ENCODE results near the gene ANKS3.

DNA sequence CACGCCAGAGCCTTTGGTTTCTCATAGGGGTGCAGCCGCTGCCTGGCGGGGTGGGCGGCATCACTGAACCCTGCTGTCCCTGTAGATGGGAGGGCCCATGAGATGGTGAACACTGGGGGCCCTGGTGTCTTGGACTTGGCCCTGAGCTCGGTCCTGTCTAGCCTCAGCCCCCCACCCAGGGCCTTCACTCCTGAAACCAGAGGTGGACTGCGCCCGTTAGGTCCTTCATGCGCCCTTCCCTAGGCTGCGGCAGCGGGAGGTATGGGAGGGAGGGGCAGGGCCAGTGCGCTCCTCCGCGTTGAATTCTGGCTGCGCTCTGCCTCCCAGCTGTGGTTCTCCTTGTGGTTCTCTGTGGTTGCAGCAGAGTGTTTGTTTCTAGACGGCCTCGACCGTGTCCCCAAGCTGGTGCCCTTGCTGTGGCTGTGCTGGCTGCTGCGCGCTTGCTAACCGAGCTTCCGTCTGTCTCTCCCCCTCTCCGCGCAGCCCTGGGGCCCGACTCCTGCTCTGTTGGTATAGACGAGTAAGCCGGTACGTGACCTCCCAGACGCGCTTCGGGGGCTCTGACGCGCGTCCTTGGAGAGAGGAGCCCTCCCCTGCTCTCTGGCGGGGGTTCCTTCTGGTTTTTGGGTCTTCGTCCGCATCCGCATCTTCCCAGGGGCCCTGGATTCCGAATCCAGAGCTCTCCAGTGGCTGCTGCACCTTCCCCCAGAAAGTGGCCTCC, 48.1 kb downstream of the ANKS3 start:
- TF ChIP-seq, protein P1, sequence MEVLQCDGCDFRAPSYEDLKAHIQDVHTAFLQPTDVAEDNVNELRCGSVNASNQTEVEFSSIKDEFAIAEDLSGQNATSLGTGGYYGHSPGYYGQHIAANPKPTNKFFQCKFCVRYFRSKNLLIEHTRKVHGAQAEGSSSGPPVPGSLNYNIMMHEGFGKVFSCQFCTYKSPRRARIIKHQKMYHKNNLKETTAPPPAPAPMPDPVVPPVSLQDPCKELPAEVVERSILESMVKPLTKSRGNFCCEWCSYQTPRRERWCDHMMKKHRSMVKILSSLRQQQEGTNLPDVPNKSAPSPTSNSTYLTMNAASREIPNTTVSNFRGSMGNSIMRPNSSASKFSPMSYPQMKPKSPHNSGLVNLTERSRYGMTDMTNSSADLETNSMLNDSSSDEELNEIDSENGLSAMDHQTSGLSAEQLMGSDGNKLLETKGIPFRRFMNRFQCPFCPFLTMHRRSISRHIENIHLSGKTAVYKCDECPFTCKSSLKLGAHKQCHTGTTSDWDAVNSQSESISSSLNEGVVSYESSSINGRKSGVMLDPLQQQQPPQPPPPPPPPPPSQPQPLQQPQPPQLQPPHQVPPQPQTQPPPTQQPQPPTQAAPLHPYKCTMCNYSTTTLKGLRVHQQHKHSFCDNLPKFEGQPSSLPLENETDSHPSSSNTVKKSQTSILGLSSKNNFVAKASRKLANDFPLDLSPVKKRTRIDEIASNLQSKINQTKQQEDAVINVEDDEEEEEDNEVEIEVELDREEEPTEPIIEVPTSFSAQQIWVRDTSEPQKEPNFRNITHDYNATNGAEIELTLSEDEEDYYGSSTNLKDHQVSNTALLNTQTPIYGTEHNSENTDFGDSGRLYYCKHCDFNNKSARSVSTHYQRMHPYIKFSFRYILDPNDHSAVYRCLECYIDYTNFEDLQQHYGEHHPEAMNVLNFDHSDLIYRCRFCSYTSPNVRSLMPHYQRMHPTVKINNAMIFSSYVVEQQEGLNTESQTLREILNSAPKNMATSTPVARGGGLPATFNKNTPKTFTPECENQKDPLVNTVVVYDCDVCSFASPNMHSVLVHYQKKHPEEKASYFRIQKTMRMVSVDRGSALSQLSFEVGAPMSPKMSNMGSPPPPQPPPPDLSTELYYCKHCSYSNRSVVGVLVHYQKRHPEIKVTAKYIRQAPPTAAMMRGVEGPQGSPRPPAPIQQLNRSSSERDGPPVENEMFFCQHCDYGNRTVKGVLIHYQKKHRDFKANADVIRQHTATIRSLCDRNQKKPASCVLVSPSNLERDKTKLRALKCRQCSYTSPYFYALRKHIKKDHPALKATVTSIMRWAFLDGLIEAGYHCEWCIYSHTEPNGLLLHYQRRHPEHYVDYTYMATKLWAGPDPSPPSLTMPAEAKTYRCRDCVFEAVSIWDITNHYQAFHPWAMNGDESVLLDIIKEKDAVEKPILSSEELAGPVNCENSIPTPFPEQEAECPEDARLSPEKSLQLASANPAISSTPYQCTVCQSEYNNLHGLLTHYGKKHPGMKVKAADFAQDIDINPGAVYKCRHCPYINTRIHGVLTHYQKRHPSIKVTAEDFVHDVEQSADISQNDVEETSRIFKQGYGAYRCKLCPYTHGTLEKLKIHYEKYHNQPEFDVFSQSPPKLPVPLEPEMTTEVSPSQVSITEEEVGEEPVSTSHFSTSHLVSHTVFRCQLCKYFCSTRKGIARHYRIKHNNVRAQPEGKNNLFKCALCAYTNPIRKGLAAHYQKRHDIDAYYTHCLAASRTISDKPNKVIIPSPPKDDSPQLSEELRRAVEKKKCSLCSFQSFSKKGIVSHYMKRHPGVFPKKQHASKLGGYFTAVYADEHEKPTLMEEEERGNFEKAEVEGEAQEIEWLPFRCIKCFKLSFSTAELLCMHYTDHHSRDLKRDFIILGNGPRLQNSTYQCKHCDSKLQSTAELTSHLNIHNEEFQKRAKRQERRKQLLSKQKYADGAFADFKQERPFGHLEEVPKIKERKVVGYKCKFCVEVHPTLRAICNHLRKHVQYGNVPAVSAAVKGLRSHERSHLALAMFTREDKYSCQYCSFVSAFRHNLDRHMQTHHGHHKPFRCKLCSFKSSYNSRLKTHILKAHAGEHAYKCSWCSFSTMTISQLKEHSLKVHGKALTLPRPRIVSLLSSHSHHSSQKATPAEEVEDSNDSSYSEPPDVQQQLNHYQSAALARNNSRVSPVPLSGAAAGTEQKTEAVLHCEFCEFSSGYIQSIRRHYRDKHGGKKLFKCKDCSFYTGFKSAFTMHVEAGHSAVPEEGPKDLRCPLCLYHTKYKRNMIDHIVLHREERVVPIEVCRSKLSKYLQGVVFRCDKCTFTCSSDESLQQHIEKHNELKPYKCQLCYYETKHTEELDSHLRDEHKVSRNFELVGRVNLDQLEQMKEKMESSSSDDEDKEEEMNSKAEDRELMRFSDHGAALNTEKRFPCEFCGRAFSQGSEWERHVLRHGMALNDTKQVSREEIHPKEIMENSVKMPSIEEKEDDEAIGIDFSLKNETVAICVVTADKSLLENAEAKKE (CRISPR knock-in tag; IDR thresholded peaks at IDR 0.05), result no peak
- TF ChIP-seq, protein P2, sequence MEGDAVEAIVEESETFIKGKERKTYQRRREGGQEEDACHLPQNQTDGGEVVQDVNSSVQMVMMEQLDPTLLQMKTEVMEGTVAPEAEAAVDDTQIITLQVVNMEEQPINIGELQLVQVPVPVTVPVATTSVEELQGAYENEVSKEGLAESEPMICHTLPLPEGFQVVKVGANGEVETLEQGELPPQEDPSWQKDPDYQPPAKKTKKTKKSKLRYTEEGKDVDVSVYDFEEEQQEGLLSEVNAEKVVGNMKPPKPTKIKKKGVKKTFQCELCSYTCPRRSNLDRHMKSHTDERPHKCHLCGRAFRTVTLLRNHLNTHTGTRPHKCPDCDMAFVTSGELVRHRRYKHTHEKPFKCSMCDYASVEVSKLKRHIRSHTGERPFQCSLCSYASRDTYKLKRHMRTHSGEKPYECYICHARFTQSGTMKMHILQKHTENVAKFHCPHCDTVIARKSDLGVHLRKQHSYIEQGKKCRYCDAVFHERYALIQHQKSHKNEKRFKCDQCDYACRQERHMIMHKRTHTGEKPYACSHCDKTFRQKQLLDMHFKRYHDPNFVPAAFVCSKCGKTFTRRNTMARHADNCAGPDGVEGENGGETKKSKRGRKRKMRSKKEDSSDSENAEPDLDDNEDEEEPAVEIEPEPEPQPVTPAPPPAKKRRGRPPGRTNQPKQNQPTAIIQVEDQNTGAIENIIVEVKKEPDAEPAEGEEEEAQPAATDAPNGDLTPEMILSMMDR (conservative IDR thresholded peaks at IDR 0.05; ENCODE audit: low read depth in 2 of 2), result no peak
- TF ChIP-seq POLR2AphosphoS5 (IDR thresholded peaks at IDR 0.05; ENCODE audit: low read depth), result no peak
- TF ChIP-seq EZH2 (IDR thresholded peaks at IDR 0.05; ENCODE audit: low read depth, unreplicated experiment), result no peak
- no peak for TF ChIP-seq CREB1 (CRISPR knock-in tag; IDR thresholded peaks at IDR 0.05; ENCODE audit: low read depth)
- no peak for TF ChIP-seq JUNB (IDR thresholded peaks at IDR 0.05; ENCODE audit: unreplicated experiment)
- TF ChIP-seq, protein P3, sequence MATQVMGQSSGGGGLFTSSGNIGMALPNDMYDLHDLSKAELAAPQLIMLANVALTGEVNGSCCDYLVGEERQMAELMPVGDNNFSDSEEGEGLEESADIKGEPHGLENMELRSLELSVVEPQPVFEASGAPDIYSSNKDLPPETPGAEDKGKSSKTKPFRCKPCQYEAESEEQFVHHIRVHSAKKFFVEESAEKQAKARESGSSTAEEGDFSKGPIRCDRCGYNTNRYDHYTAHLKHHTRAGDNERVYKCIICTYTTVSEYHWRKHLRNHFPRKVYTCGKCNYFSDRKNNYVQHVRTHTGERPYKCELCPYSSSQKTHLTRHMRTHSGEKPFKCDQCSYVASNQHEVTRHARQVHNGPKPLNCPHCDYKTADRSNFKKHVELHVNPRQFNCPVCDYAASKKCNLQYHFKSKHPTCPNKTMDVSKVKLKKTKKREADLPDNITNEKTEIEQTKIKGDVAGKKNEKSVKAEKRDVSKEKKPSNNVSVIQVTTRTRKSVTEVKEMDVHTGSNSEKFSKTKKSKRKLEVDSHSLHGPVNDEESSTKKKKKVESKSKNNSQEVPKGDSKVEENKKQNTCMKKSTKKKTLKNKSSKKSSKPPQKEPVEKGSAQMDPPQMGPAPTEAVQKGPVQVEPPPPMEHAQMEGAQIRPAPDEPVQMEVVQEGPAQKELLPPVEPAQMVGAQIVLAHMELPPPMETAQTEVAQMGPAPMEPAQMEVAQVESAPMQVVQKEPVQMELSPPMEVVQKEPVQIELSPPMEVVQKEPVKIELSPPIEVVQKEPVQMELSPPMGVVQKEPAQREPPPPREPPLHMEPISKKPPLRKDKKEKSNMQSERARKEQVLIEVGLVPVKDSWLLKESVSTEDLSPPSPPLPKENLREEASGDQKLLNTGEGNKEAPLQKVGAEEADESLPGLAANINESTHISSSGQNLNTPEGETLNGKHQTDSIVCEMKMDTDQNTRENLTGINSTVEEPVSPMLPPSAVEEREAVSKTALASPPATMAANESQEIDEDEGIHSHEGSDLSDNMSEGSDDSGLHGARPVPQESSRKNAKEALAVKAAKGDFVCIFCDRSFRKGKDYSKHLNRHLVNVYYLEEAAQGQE (IDR thresholded peaks at IDR 0.05; ENCODE audit: unreplicated experiment), result no peak
- TF ChIP-seq EZH2phosphoT487 (IDR thresholded peaks at IDR 0.05; ENCODE audit: unreplicated experiment), result no peak
- TF ChIP-seq, protein P4, sequence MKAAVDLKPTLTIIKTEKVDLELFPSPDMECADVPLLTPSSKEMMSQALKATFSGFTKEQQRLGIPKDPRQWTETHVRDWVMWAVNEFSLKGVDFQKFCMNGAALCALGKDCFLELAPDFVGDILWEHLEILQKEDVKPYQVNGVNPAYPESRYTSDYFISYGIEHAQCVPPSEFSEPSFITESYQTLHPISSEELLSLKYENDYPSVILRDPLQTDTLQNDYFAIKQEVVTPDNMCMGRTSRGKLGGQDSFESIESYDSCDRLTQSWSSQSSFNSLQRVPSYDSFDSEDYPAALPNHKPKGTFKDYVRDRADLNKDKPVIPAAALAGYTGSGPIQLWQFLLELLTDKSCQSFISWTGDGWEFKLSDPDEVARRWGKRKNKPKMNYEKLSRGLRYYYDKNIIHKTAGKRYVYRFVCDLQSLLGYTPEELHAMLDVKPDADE (IDR thresholded peaks at IDR 0.05), result no peak
- TF ChIP-seq ZNF114 (CRISPR knock-in tag; IDR thresholded peaks at IDR 0.05), result no peak
- no peak for TF ChIP-seq STAT1 (IDR thresholded peaks at IDR 0.05; ENCODE audit: unreplicated experiment)
